Mucosa of stomach (tissue), 1 donor: ENCODE results near the gene IL34.

Experiments
- H3K27me3 ChIP-seq: one replicate; pipeline ENCODE4 v1.7.0; 2013; ENCODE audit warnings: mild to moderate bottlenecking, low read length; ENCODE audit not compliant: control insufficient read depth, insufficient read depth
- H3K36me3 ChIP-seq: one replicate; pipeline ENCODE4 v1.7.0; 2013; ENCODE audit warnings: low read length; ENCODE audit not compliant: control insufficient read depth, insufficient read depth
- H3K4me1 ChIP-seq: one replicate; pipeline ENCODE4 v1.7.0; 2013; ENCODE audit warnings: mild to moderate bottlenecking, low read length; ENCODE audit not compliant: control insufficient read depth, insufficient read depth
- H3K4me3 ChIP-seq: one replicate; pipeline ENCODE4 v1.7.0; 2013; ENCODE audit warnings: low read length
- H3K9ac ChIP-seq: one replicate; pipeline ENCODE4 v1.7.0; 2013; ENCODE audit warnings: mild to moderate bottlenecking, low read length, moderate library complexity
- H3K9me3 ChIP-seq: one replicate; pipeline ENCODE4 v1.7.0; 2013; ENCODE audit warnings: mild to moderate bottlenecking, low read length, moderate library complexity; ENCODE audit not compliant: control insufficient read depth
- donor health status: Pancreatic carcinoma.

IL34 gene

DNA sequence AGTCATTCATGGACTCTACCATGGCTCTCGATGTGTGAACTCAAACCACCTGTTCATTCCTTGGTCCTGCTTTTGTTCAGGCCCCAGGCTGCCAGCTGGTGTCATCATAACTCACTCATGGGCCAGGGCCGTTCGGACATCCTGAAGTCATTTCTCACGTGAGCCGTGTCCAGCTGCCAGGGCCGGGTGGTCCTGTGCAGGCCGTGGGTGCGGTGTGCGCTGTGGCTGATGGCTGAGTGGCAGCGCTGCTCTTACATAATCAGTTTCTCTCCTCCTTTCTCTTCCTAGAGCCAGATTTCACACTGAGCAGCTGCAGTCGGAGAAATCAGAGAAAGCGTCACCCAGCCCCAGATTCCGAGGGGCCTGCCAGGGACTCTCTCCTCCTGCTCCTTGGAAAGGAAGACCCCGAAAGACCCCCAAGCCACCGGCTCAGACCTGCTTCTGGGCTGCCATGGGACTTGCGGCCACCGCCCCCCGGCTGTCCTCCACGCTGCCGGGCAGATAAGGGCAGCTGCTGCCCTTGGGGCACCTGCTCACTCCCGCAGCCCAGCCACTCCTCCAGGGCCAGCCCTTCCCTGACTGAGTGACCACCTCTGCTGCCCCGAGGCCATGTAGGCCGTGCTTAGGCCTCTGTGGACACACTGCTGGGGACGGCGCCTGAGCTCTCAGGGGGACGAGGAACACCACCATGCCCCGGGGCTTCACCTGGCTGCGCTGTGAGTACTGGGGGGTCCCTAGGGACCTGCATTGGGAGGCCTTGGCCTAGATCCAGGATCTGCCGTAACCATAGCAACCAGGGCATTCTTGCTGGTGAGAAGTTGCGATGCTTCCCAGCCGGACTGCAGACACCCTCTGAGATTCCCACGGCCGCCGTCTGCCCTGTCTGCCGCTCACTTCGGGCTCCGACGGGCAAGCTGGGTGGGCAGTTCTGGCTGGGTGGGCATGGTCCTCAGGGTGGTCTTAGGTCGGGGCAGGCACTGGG is at the start of gene IL34:
Gene IL34, plus strand, starts transcription at position 300 of the 982 bp plus-strand sequence. Its CDS starts 389 bp downstream, at position 689.
- no peaks in the 10 kb centered on the region for H3K27me3 ChIP-seq
- H3K4me3 ChIP-seq = no peak within 1 kb of the TSS
- no peaks in the 10 kb centered on the region for H3K4me1 ChIP-seq
- H3K9ac ChIP-seq = no peak within 1 kb of the TSS
- no peaks in the 10 kb centered on the region for H3K36me3 ChIP-seq
- H3K9me3 ChIP-seq = no peaks in the 10 kb centered on the region

GRCh38 chr16:70597135-70597835 is 49.1 kb upstream of the IL34 start:
- H3K27me3 ChIP-seq = no peaks in the 10 kb centered on the region
- no peaks in the 10 kb centered on the region for H3K36me3 ChIP-seq
- H3K9me3 ChIP-seq = no peaks in the 10 kb centered on the region
- H3K4me3 ChIP-seq = no peak overlapping the region
- no peaks in the 10 kb centered on the region for H3K4me1 ChIP-seq
- no peak overlapping the region for H3K9ac ChIP-seq

DNA sequence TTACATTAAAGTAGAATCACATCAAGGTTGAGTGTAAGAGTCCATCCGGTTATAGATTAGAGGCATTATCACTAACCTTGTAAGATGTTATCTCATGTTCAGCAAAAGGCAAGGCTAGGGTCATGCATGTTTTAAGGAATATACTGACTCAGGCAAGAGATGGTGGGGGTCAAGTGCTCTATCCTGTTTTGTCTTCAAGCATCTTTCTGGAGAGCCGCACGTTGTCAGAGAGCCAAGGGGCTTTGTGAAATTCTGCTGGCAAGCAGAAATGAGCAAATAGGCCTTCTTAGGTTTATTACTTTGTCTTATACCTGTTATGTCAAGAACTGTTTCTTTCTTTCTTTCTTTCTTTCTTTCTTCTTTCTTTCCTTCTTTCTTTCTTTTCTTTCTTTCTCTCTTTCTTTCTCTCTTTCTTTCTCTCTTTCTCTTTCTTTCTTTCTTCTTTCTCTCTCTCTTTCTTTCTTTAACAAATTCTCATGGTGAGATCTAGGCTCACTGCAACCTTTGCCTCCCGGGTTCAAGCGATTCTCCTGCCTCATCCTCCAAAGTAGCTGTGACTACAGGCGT is 47.3 kb upstream of the IL34 start:
- Histone ChIP-seq H3K27me3 (no peaks in the 10 kb centered on the region), H3K36me3 (no peaks in the 10 kb centered on the region), H3K4me1 (no peaks in the 10 kb centered on the region), H3K4me3 (no peak overlapping the region), H3K9me3 (no peaks in the 10 kb centered on the region), H3K9ac (no peak overlapping the region)

DNA sequence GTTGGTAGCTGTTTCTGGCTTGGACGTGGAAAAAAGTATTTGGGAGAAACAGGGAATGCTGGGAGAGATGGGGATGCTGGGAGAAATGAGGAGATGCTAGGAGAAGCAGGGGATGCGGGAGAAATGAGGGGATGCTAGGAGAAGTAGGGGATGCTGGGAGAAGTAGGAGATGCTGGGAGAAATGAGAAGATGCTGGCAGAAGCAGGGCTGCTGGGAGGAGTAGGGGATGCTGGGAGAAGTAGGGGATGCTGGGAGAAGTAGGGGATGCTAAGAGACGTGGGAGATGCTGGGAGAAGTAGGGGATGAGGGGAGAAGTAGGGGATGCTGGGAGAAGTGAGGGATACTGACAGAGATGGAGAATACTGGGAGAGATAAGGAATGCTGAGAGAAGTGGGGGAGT is 45.6 kb upstream of the IL34 start:
- no peaks in the 10 kb centered on the region for H3K36me3 ChIP-seq
- no peak overlapping the region for H3K9ac ChIP-seq
- H3K9me3 ChIP-seq = no peaks in the 10 kb centered on the region
- no peaks in the 10 kb centered on the region for H3K4me1 ChIP-seq
- no peak overlapping the region for H3K4me3 ChIP-seq
- no peaks in the 10 kb centered on the region for H3K27me3 ChIP-seq

DNA sequence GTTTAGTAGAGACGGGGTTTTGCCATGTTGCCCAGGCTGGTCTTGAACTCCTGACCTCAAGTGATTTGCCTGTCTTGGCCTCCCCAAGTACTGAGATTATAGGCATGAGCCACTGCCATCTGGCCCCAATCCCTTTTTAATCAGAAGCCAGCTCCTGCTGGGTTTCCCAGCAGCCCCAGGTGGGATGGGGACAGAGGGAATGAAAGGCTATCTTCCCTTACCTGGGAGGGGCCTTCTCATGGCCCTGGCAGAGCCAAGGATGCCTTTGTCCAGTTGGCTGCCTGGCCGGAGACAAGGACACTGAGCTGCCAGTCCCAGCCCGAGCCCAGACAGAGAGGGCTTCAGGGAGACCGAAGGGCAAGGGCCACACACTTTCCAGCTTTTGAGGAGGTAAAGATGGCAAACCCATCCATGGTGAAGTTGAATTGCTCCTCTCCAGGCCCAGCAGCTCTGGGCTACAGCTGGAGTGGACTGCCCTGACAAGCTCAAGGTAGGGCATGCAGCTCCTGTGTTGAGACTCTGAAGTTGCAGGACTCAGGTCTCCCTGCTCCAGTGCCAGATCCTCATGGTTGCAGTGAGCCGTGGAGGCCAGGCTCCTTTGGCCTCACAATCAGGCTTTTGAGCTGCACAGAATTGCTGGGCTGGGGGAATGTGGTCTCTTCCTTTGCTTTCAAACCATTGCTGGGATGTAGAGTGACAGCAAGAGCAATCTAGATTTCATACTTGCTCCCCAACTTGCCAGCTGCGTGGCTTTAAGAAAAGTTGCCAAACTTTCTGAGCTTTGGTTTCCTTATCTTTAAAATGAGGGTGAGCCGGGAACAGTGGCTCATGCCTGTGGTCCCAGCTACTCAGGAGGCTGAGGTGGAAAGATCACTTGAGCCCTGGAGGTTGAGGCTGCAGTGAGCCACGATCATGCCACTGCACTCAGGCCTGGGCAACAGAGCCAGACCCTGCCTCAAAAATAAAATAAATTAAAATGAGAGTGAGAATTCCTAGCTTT is 44.5 kb upstream of the IL34 start:
- Histone ChIP-seq H3K4me1 (no peaks in the 10 kb centered on the region), H3K4me3 (no peak overlapping the region)

GRCh38 chr16:70602831-70603230 is 43.5 kb upstream of the IL34 start:
- no peaks in the 10 kb centered on the region for H3K27me3 ChIP-seq
- no peaks in the 10 kb centered on the region for H3K4me1 ChIP-seq
- H3K4me3 ChIP-seq = no peak overlapping the region
- H3K9ac ChIP-seq = no peak overlapping the region
- H3K9me3 ChIP-seq = no peaks in the 10 kb centered on the region
- H3K36me3 ChIP-seq = no peaks in the 10 kb centered on the region

More for the DNA sequence above, 44.5 kb upstream of the IL34 start:
- Histone ChIP-seq H3K9ac (no peak overlapping the region), H3K36me3 (no peaks in the 10 kb centered on the region), H3K9me3 (no peaks in the 10 kb centered on the region), H3K27me3 (no peaks in the 10 kb centered on the region)

- no peak overlapping the region for H3K9ac ChIP-seq
- no peaks in the 10 kb centered on the region for H3K9me3 ChIP-seq
Measured at GRCh38 chr16:70604407-70605282, 41.7 kb upstream of the IL34 start.

GRCh38 chr16:70605283-70605657 is 41.1 kb upstream of the IL34 start:
- Histone ChIP-seq H3K9ac (no peak overlapping the region), H3K4me3 (no peak overlapping the region), H3K36me3 (no peaks in the 10 kb centered on the region), H3K27me3 (no peaks in the 10 kb centered on the region), H3K4me1 (no peaks in the 10 kb centered on the region), H3K9me3 (no peaks in the 10 kb centered on the region)

More at GRCh38 chr16:70604407-70605282, 41.7 kb upstream of the IL34 start:
- Histone ChIP-seq H3K36me3 (no peaks in the 10 kb centered on the region), H3K4me3 (no peak overlapping the region), H3K27me3 (no peaks in the 10 kb centered on the region), H3K4me1 (no peaks in the 10 kb centered on the region)

- no peaks in the 10 kb centered on the region for H3K36me3 ChIP-seq
- H3K9ac ChIP-seq = no peak overlapping the region
- no peaks in the 10 kb centered on the region for H3K4me1 ChIP-seq
- no peaks in the 10 kb centered on the region for H3K9me3 ChIP-seq
- no peaks in the 10 kb centered on the region for H3K27me3 ChIP-seq
- H3K4me3 ChIP-seq = no peak overlapping the region
Measured at GRCh38 chr16:70608521-70608920, 37.8 kb upstream of the IL34 start.

GRCh38 chr16:70610273-70611223 is 35.8 kb upstream of the IL34 start:
- Histone ChIP-seq H3K9me3 (no peaks in the 10 kb centered on the region), H3K9ac (no peak overlapping the region), H3K4me1 (peaks cover 10% of the 10 kb centered on the region), H3K36me3 (no peaks in the 10 kb centered on the region), H3K27me3 (no peaks in the 10 kb centered on the region), H3K4me3 (no peak overlapping the region)
